Measurements from ENCODE around the gene LRRC42.

DNA sequence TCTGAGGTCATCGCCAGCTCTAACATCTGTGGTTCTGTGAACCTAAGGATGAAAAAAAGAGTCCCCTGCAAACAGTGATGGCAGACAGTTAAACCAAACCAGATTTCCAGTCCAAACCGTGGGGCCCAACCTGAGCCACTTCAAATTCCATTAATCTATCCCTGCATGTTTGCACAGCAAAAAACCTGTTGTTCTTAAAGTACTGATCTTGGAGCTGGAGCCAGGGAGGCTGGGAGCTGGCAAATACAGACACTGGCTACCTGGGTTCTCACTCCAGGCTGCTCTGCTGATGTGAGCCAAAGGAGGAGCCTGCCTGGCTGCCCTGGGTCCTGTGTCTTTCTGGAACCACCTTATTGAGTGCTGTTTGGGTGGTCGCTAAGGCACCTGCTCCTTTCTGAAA, 55.4 kb downstream of the LRRC42 start:
- TF ChIP-seq, protein P1, sequence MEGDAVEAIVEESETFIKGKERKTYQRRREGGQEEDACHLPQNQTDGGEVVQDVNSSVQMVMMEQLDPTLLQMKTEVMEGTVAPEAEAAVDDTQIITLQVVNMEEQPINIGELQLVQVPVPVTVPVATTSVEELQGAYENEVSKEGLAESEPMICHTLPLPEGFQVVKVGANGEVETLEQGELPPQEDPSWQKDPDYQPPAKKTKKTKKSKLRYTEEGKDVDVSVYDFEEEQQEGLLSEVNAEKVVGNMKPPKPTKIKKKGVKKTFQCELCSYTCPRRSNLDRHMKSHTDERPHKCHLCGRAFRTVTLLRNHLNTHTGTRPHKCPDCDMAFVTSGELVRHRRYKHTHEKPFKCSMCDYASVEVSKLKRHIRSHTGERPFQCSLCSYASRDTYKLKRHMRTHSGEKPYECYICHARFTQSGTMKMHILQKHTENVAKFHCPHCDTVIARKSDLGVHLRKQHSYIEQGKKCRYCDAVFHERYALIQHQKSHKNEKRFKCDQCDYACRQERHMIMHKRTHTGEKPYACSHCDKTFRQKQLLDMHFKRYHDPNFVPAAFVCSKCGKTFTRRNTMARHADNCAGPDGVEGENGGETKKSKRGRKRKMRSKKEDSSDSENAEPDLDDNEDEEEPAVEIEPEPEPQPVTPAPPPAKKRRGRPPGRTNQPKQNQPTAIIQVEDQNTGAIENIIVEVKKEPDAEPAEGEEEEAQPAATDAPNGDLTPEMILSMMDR (IDR thresholded peaks at IDR 0.05): no peak
- no peak for TF ChIP-seq POLR2A (IDR thresholded peaks at IDR 0.05)

All from esophagus squamous epithelium (tissue), 4 donors.